Measurements from ENCODE around the gene RAET1L. TPM values are rescaled to one million over a fixed set of nuclear protein-coding genes. Genes with fewer than 3 reads are reported as not detected.

RAET1L gene
- total and polyA plus RNA-seq, 2 of the 4 experiments (the other 2 are of a cell fraction) = not detected

DNA sequence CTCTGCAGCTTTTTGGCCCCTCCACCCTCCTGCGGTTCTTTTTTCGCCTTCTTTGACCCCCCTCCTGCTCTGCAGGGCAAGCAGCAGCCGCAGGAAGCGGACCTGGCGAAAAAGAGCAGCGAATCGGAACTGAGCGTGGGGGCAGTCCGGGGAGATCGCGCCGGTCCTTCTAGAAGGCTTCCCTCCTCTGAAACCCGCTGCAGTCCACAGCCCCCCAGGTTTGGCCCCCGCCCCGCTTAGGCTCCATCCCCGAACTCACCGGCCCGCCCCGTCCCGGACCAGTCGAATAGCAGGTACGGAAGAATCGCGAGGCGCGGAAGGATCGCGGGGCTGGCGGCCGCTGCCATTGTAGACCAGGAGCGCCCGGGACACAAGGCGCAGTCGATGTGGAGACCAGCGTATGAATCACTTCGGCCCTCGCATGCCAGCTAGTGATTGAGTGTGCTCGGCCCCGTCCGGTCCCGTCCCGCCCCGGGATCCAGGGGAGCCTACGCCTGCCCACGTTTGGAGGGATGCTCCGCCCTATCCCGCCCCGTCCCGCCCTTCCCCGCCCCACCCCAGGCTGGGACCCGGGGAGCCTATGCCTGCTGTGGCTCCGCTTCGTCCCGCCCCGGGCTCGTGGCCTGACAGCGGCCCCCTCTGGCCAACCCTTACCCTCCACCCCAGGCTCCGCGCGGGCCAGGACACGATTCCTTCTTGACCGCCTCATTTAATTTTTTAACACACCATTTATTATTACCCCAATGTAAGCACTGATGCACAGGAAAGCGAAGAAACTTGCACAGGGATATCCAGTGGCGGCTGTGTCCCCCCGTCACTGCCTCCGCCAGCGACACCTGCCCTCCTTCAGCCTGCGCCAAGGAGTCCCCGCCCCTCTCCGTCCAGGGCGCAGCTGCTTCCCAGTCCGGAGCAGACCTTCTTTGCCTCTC is 43.7 kb upstream of the RAET1L start, which contains the start of gene ULBP3 (continued):
- TF ChIP-seq RCOR1 (IDR thresholded peaks at IDR 0.05; ENCODE audit: insufficient replicate concordance, low read length) (no peak), BHLHE40 (IDR thresholded peaks at IDR 0.05; ENCODE audit: low read depth, low read length) (0 out of 2 replicates have a peak, but pooled peaks have one; percentile 2), NFE2L2 (IDR thresholded peaks at IDR 0.05; ENCODE audit: low read depth, low read length) (no peak), CHD1 (IDR thresholded peaks at IDR 0.05; ENCODE audit: low read depth, low read length) (no peak)

DNA sequence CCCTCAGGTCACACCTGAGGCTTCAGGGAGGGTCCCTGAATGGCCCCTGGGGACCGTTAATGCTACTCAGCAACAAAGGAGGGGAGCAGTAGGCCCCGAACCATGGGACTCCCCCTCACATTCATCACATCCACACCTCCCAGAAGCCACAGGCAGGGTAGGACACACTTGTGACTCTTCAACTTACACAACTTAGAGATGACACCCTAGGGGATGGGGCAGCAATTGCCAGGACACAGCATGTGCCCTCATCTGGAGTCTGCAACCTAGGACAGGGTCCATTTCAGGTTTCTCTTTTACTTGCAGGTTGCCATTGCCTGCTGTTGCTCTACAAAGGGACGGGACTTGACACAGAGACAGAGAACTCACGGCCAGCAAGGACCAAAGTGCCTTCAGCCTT is 42.8 kb upstream of the RAET1L start:
- no peak overlapping the region for H2BK15ac ChIP-seq (ENCODE audit: low read depth, low read length)
- no peak overlapping the region for H2AK5ac ChIP-seq (ENCODE audit: low read depth, low read length)
- H2BK20ac ChIP-seq (ENCODE audit: low read depth, low read length) = no peak overlapping the region
- 0 out of 2 replicates have a peak overlapping the region, but pooled peaks have one; percentile 12 for H3K56ac ChIP-seq (ENCODE audit: extremely low read depth, insufficient read depth, low read length)
- H2BK5ac ChIP-seq (ENCODE audit: low read depth, low read length, poor library complexity, severe bottlenecking) = no peak overlapping the region
- H2AK9ac ChIP-seq (replicated peaks; ENCODE audit: low read depth, low read length, poor library complexity) = peak overlapping the region; percentile 82
- H4K8ac ChIP-seq (ENCODE audit: low read depth in 2 of 2, low read length in 2 of 2) = peak overlapping the region; percentile 21 to 66; a peak in 2 of 4 replicates
- H2BK120ac ChIP-seq (ENCODE audit: low read depth, low read length) = no peak overlapping the region
- H4K20me1 ChIP-seq (ENCODE audit: insufficient read depth, low read length) = no peaks in the 10 kb centered on the region
- in situ Hi-C loops (cut with MboI; ENCODE audit: low sequenced_read_pairs) = no loop called here
- intact Hi-C loops (cut with micrococcal nuclease) = loop anchor here (2.0 kb wide), 1 partner anchor 133 kb away; no protein-coding TSS in a partner anchor
- H3K27me3 ChIP-seq (ENCODE audit: control insufficient read depth, insufficient read depth, low read length) = no peaks in the 10 kb centered on the region
- H3K9ac ChIP-seq (ENCODE audit: low read depth, low read length) = peak overlapping the region; percentile 65
- H3K27ac ChIP-seq (ENCODE audit: insufficient read depth, low read length) = no peak overlapping the region
- H4K91ac ChIP-seq (ENCODE audit: insufficient read depth, low read depth, low read length) = no peak overlapping the region
- H3K14ac ChIP-seq (replicated peaks; ENCODE audit: low read depth, low read length) = peak overlapping the region; percentile 44; the same call in 1 of the 2 replicates
- H2AFZ ChIP-seq (replicated peaks; ENCODE audit: low read length, poor library complexity) = peak overlapping the region; percentile 97
- DNase-seq = no peak
- TF ChIP-seq FOS (IDR thresholded peaks at IDR 0.05; ENCODE audit: low read depth, low read length) (no peak), RCOR1 (IDR thresholded peaks at IDR 0.05; ENCODE audit: insufficient replicate concordance, low read length) (no peak), BHLHE40 (IDR thresholded peaks at IDR 0.05; ENCODE audit: low read depth, low read length) (no peak), POLR2A (IDR thresholded peaks at IDR 0.05; ENCODE audit: low read depth, low read length) (no peak), SMC3 (IDR thresholded peaks at IDR 0.05; ENCODE audit: low read depth, low read length) (no peak), NFE2L2 (IDR thresholded peaks at IDR 0.05; ENCODE audit: low read depth, low read length) (no peak)
- TF ChIP-seq, protein P1, sequence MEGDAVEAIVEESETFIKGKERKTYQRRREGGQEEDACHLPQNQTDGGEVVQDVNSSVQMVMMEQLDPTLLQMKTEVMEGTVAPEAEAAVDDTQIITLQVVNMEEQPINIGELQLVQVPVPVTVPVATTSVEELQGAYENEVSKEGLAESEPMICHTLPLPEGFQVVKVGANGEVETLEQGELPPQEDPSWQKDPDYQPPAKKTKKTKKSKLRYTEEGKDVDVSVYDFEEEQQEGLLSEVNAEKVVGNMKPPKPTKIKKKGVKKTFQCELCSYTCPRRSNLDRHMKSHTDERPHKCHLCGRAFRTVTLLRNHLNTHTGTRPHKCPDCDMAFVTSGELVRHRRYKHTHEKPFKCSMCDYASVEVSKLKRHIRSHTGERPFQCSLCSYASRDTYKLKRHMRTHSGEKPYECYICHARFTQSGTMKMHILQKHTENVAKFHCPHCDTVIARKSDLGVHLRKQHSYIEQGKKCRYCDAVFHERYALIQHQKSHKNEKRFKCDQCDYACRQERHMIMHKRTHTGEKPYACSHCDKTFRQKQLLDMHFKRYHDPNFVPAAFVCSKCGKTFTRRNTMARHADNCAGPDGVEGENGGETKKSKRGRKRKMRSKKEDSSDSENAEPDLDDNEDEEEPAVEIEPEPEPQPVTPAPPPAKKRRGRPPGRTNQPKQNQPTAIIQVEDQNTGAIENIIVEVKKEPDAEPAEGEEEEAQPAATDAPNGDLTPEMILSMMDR (conservative IDR thresholded peaks at IDR 0.05; ENCODE audit: low read depth, low read length) = no peak
- CTCF ChIA-PET = interaction anchor here (0.8 kb wide), 1 partner anchor 12 kb away, joined by 4 read pairs; no protein-coding TSS in a partner anchor
- dilution Hi-C loops (cut with HindIII; ENCODE audit: low sequenced_read_pairs, unreplicated experiment) = no loop called here
- peaks cover 13% of the 10 kb centered on the region; the same call in 1 of the 2 replicates for H3K9me1 ChIP-seq (ENCODE audit: insufficient read depth, low read length)
- H4K5ac ChIP-seq (ENCODE audit: low read depth, low read length) = no peak overlapping the region; the same call in 1 of the 2 replicates
- H3K18ac ChIP-seq (ENCODE audit: low read depth, low read length) = no peak overlapping the region
- peaks cover 7 to 14% of the 10 kb centered on the region in 2 experiments; a peak in 3 of 4 replicates for H3K79me1 ChIP-seq (ENCODE audit: low read depth in 1 of 2, low read length in 2 of 2)
- H3K36me3 ChIP-seq (ENCODE audit: control insufficient read depth, insufficient read depth, low read length) = peaks cover 9% of the 10 kb centered on the region; the same call in 1 of the 2 replicates
- no peak for ATAC-seq (ENCODE audit: low read depth)
- H3K9me3 ChIP-seq (ENCODE audit: control insufficient read depth, insufficient read depth, low read length) = no peaks in the 10 kb centered on the region
- H3K4me2 ChIP-seq (ENCODE audit: low read depth, low read length) = peak overlapping the region; percentile 92
- H3K4ac ChIP-seq (ENCODE audit: low read depth, low read length) = peak overlapping the region; percentile 65
- peak overlapping the region; percentile 70 for H3K4me3 ChIP-seq (ENCODE audit: insufficient read depth, low read depth, low read length)
- peaks cover 4% of the 10 kb centered on the region; the same call in 1 of the 2 replicates for H3K4me1 ChIP-seq (ENCODE audit: control insufficient read depth, insufficient read depth, low read length)
- no CpG with 5 or more reads among the region's 4 CpGs for WGBS, 2 experiments (ENCODE audit: extremely low coverage in 2 of 2, insufficient read length in 1 of 2)
- POLR2A ChIA-PET (ENCODE audit: unreplicated experiment) = no interaction called here
- no TSS peak for BruUV-seq (replicated peaks)
- H3K23ac ChIP-seq (ENCODE audit: low read depth, low read length) = peak overlapping the region; percentile 77

All from IMR-90 (cell line).